Panc1 (cell line): ENCODE results near the gene HADH.

Source experiments
- CTCF ChIP-seq: fragments of 450-650 bp; IDR thresholded peaks from 2 replicates; pipeline ENCODE4 v1.5.1; 2017; ENCODE audit warnings: mild to moderate bottlenecking
- POLR2AphosphoS5 ChIP-seq: IDR thresholded peaks from 2 replicates; pipeline ENCODE4 v1.6.1; 2012; ENCODE audit warnings: mild to moderate bottlenecking, low read depth, low read length, moderate library complexity

- no peak for TF ChIP-seq CTCF
- TF ChIP-seq POLR2AphosphoS5 = no peak
Observed at GRCh38 chr4:108049406-108049805, 59.7 kb downstream of the HADH start.
